ENCODE measurements around the gene MRLN. TPM values are rescaled to one million over a fixed set of nuclear protein-coding genes. Genes with fewer than 3 reads are reported as not detected.

Gene MRLN
- total RNA-seq, 1 donor from 2014 or later, result not detected

DNA sequence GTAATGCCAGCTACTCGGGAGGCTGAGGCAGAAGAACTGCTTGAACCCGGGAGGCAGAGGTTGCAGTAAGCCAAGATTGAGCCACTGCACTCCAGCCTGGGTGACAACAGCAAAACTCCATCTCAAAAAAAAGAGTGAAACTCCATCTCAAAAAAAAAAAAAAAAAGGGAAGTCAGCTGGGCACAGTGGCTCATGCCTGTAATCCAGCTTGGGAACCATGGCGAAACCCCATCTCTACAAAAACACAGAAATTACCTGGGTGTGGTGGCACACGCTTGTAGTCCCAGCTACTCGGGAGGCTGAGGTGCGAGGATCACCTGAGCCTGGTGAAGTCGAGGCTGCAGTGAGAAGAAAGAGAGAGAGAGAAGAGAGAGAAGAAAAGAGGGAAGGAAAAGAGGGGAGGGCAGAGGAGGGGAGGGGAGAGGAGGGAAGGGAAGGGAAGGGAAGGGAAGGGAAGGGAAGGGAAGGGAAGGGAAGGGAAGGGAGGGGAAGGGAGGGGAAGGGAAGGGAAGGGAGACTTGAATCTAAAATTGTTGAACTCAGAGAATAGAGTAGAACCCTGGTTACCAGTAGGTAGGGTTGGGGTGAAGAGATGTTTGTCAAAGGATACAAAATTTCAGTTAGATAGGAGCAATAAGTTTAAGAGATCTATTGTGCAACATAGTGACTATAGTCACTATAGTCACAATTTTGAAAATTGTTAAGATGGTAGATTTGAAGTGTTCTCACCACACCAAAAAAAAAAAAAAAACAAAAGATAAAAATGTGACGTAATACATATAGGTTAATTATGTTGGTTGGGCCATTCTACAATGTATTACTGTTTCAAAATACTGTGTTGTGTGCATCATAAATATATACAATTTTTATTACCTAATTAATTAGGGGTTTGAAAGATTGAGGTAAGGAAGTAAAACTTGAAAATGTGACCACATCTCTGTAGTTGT, 46.1 kb downstream of the MRLN start:
- DNase-seq (ENCODE audit: low read depth in 2 of 2), result no peak

DNA sequence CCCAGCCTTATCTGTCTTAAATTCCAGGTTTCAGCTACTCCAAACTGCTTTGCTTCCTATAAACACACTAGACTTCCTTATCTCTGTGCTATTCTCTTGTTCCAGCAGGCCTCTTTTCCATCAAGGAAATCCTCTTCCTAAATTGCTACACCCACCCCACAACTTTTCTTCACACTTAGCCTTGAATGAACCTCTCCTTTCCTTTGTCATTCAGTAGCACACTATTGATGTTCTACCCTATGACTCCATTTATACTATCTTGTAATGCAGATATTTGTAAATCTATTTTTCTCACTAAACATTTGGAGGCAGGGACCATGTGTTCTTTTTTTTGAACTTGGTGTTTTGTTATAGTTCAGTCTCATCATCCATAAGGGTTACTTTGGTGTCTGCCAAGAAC, 47.3 kb downstream of the MRLN start:
- no peak for DNase-seq (ENCODE audit: low read depth in 2 of 2)

DNA sequence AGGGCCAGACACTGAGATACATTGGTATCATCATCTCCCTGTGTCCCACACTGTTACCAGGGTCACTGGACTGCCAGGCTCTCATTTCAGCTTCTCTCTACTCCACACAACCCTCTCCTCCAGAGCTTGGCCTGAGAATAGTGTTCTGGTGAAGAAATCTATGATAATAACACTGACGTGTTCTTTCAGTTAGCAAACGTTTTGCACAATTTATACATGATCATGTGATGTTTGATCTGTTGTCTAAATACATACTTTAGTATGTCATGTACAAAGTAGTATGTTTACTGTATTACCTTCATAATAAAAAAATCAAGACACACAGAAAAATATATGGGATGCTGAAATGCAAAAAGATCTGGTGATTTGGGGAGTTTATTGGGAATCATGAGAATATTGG, 48.6 kb downstream of the MRLN start:
- no peak for DNase-seq (ENCODE audit: low read depth in 2 of 2)

DNA sequence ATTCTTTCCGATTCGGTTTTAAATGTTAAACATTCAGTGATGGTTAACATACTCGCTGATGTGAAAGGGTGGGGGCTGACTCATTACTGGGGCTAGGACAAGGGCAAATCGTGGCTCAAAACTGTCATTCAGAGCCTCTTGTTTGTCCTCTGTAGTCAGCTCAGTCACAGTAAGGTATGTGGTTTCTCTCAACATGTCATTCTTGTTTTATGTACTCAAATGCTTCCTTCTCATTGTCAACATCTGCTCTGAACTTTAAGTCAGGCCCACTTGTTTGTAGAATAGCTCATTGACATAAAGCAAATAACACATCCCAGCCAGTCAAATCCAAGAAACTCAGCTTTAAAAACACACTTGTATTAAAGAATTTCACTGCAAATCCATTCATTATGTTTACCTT, 50.9 kb downstream of the MRLN start:
- DNase-seq (ENCODE audit: low read depth in 2 of 2), result no peak

DNA sequence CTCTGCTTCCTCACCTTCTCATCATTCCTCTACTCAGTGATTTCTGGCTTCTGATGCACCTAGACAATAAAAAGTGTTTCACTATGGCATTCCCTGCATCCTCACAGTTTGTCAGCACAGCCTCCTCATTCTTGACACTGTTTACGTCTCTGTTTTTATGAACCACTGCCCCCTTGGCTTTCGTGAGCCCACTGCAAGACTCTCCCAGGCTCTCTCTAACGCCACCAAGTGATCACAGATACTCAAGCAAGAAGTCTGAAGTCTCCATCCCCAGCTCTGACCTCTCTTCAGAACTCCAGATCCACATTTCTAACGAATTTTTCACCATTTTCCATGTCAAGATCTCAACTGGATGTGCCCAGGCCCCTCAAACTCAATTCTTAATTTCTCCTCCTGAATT, 52.5 kb downstream of the MRLN start:
- DNase-seq (ENCODE audit: low read depth in 2 of 2), result no peak

DNA sequence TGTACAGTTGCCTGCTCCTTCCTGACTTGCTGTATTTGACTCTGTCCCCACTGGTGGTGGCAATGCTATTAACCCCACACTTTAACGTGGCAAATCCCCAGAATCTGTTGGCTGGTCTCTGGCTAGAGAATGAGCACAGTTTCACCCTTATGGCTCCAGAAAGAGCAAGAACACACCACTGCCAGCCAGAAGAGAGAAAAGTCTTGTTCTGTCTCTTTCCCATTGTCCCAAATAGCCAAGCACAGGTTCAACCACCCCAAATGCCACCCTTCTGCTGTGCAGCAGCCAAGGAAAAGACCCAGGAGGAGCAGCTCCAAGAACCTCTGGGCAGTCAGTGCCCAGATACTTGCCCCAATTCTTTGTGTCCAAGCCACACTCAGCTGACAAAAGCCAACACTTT, 54.9 kb downstream of the MRLN start:
- no peak for DNase-seq (ENCODE audit: low read depth in 2 of 2)

GRCh38 chr10:59695637-59696036, 57.6 kb downstream of the MRLN start:
- no peak for DNase-seq (ENCODE audit: low read depth in 2 of 2)

DNA sequence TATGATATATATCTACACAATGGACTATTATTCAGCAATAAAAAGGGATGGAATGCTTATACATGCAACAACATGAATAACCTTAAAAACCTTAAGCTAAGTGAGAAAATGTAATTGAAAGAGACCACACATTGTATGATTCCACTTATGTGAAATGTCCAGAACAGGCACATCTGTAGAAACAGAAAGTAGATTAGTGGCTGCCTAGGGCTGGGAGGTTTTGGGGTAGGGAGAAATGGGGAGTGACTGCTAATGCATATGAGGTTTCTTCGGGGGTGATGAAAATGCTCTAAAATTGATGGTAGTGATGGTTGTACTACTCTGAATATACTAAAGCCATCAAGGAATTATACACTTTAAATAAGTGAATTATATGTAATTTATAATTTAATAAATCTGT, 58.3 kb downstream of the MRLN start:
- DNase-seq (ENCODE audit: low read depth in 2 of 2), result no peak

DNA sequence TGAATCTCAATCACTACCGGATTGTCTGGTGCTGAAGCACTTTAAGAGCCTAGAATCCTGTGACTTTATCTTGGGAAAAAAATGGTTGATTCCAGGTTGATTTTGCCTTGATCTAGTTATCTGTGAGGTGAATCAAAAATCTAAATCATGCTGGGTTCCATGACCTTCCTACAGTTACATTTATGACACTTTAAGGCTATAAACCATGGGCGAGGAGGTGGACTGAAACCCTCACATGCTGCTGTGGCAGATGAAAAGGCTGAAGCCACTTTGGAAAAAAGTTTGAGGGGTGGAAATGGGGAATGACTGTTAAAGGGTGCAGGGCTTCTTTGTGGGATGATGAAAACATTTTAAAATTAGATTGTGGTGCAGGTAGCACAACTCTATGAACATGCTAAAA, 61.1 kb downstream of the MRLN start:
- no peak for DNase-seq (ENCODE audit: low read depth in 2 of 2)

- DNase-seq (ENCODE audit: low read depth in 2 of 2), result no peak
Observed at GRCh38 chr10:59688921-59689351, 64.3 kb downstream of the MRLN start.

DNA sequence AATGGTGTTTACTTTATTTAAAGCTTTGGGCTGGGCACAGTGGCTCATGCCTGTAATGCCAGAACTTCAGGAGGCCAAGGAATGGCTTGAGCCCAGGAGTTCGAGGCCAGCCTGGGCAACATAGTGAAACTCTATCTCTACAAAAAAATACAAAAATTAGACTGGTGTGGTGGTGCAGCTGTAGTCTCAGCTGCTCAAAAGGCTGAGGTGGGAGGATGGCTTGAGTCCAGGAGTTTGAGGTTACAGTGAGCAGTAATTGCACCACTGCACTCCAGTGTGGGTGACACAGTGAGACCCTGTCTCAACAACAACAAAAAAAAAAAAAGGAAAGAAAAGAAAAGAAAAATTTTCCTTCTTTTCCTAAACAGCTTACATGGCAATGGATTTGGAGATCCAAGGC, 65.6 kb downstream of the MRLN start:
- DNase-seq (ENCODE audit: low read depth in 2 of 2), result no peak

Other genes starting within 250 kb of the MRLN start
- 0.44 TPM in 1 of 2 replicates, not detected in the other for gene SLC16A9, start 43.6 kb downstream of the MRLN start, total RNA-seq
- gene CCDC6, start 153.1 kb upstream of the MRLN start, total RNA-seq, result 12.7 and 14.6 TPM in 2 replicates